ENCODE results near the gene PBX1. TPM values are rescaled to one million over a fixed set of nuclear protein-coding genes. Genes with fewer than 3 reads are reported as not detected.

PBX1 gene
- total RNA-seq, 4 donors from 2014 or later = 14.4 to 34.6 (median 22.0) TPM

DNA sequence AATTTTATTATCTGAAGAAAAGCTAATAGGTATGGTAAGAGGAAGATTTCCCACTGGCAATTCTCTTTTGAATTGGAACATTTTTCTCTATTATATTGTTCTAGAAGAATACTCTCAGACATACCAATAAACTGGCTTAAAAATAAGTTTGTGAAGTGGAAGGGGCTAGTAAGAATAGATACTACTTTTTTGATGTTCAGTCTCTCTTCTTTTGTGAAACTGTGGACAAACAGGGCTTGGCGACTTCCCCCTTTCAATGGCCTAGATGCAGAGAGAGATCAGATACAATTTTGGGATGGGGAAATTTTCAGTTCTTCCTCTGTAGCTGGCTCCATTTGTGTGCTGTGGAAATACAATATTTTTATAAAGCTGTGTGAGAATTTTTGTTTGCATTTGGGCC is 2.5 kb downstream of the PBX1 start:
- peak overlapping the region; percentile 72 for H3K4me3 ChIP-seq
- H3K27me3 ChIP-seq = no peaks in the 10 kb centered on the region
- H3K9me3 ChIP-seq = no peaks in the 10 kb centered on the region
- WGBS = 15% methylated on average over 1 of the region's 1 CpG
- peak overlapping the region; percentile 75 for H3K27ac ChIP-seq
- DNase-seq (ENCODE audit: low spot score in 2 of 2) = no peak
- H3K4me1 ChIP-seq = peaks cover 39% of the 10 kb centered on the region
- H3K36me3 ChIP-seq = no peaks in the 10 kb centered on the region
- TF ChIP-seq, protein P1, sequence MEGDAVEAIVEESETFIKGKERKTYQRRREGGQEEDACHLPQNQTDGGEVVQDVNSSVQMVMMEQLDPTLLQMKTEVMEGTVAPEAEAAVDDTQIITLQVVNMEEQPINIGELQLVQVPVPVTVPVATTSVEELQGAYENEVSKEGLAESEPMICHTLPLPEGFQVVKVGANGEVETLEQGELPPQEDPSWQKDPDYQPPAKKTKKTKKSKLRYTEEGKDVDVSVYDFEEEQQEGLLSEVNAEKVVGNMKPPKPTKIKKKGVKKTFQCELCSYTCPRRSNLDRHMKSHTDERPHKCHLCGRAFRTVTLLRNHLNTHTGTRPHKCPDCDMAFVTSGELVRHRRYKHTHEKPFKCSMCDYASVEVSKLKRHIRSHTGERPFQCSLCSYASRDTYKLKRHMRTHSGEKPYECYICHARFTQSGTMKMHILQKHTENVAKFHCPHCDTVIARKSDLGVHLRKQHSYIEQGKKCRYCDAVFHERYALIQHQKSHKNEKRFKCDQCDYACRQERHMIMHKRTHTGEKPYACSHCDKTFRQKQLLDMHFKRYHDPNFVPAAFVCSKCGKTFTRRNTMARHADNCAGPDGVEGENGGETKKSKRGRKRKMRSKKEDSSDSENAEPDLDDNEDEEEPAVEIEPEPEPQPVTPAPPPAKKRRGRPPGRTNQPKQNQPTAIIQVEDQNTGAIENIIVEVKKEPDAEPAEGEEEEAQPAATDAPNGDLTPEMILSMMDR (IDR thresholded peaks at IDR 0.05) = no peak
- TF ChIP-seq POLR2A (IDR thresholded peaks at IDR 0.05) = no peak
- no peak for TF ChIP-seq EP300 (IDR thresholded peaks at IDR 0.05)
- TF ChIP-seq POLR2AphosphoS5 (IDR thresholded peaks at IDR 0.05) = no peak

DNA sequence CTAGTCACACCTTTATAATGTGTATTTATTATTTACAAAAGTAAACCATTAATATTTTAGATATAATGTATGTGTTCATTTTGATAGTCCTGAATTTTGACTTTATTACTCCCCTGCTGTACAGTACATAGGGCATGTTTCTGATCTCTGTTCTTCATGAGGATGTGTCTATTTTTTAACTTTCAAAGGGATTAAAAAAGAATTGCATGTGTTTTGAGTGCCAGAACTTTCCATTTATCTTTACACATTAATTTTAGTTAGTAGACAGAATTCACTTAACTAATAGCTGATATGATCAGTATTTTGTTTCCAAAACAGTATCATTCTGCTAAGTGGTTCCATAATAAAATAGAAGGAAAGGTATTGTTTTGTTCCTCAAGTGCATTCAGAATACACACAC is 3.1 kb downstream of the PBX1 start:
- Histone ChIP-seq H3K4me1 (peaks cover 35% of the 10 kb centered on the region), H3K27me3 (no peaks in the 10 kb centered on the region), H3K27ac (no peak overlapping the region), H3K9me3 (no peaks in the 10 kb centered on the region), H3K4me3 (peak overlapping the region; percentile 72), H3K36me3 (no peaks in the 10 kb centered on the region)
- TF ChIP-seq POLR2AphosphoS5 (IDR thresholded peaks at IDR 0.05) = no peak
- TF ChIP-seq EP300 (IDR thresholded peaks at IDR 0.05) = no peak
- no peak for TF ChIP-seq POLR2A (IDR thresholded peaks at IDR 0.05)
- TF ChIP-seq, protein P1 (IDR thresholded peaks at IDR 0.05) = no peak
- no peak for DNase-seq (ENCODE audit: low spot score in 2 of 2)

DNA sequence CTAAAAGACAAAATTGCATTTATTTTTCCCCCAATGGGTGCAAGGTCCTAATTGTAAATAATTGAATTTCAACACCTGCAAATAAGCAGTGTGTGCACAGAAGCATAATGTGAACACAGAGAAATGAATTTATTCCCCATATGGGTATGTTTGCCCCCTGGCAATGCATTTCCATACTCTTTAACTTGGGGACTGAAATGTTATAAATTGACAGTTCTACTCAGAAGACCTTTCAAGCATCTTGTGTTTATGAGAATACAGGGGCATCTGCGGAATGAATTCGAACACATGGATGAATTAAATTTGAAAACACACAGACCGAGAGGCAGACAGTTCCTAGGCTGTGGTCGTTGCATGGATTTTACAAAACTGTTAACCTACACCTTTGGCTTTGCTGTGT is 3.5 kb downstream of the PBX1 start:
- WGBS = 62% methylated on average over 4 of the region's 4 CpGs
- H3K4me1 ChIP-seq = peaks cover 33% of the 10 kb centered on the region
- peak overlapping the region; percentile 72 for H3K4me3 ChIP-seq
- H3K36me3 ChIP-seq = no peaks in the 10 kb centered on the region
- TF ChIP-seq POLR2A (IDR thresholded peaks at IDR 0.05) = no peak
- no peak for TF ChIP-seq POLR2AphosphoS5 (IDR thresholded peaks at IDR 0.05)
- TF ChIP-seq, protein P1 (IDR thresholded peaks at IDR 0.05) = no peak
- no peak for TF ChIP-seq EP300 (IDR thresholded peaks at IDR 0.05)
- no peaks in the 10 kb centered on the region for H3K9me3 ChIP-seq
- H3K27me3 ChIP-seq = no peaks in the 10 kb centered on the region
- peak overlapping the region; percentile 31 for H3K27ac ChIP-seq
- no peak for DNase-seq (ENCODE audit: low spot score in 2 of 2)

DNA sequence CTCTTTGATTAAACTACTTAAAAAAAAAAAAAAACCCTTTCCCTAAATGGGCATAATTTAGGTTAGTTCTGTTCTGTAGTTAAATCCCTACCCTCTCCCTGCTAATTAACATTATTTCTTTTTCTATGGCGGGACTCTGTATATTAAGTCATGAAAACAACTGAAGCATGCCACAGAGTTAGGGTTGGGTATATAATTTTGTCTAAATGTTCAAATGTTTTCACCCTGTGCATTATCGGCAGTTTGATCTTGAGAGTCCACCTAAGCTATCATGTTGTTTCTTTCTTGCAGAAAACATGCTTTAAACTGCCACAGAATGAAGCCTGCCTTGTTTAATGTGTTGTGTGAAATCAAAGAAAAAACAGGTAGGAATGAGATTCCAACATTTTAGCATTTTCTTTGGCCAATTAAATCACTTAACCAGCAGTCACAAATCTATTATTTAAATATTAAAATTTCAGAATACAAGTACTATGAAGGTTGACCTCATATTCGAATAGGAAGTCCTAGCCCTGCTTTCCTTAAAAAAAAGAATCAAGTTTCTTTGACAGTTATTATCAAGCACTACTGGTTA is 4.0 kb downstream of the PBX1 start:
- Histone ChIP-seq H3K36me3 (no peaks in the 10 kb centered on the region), H3K4me3 (peak overlapping the region; percentile 72), H3K27ac (peak overlapping the region; percentile 31), H3K9me3 (no peaks in the 10 kb centered on the region), H3K27me3 (no peaks in the 10 kb centered on the region), H3K4me1 (peaks cover 28% of the 10 kb centered on the region)
- DNase-seq (ENCODE audit: low spot score in 2 of 2) = no peak
- no peak for TF ChIP-seq POLR2A (IDR thresholded peaks at IDR 0.05)
- TF ChIP-seq EP300 (IDR thresholded peaks at IDR 0.05) = no peak
- TF ChIP-seq POLR2AphosphoS5 (IDR thresholded peaks at IDR 0.05) = no peak
- TF ChIP-seq, protein P1 (IDR thresholded peaks at IDR 0.05) = no peak
- 49% methylated on average over 3 of the region's 3 CpGs for WGBS

DNA sequence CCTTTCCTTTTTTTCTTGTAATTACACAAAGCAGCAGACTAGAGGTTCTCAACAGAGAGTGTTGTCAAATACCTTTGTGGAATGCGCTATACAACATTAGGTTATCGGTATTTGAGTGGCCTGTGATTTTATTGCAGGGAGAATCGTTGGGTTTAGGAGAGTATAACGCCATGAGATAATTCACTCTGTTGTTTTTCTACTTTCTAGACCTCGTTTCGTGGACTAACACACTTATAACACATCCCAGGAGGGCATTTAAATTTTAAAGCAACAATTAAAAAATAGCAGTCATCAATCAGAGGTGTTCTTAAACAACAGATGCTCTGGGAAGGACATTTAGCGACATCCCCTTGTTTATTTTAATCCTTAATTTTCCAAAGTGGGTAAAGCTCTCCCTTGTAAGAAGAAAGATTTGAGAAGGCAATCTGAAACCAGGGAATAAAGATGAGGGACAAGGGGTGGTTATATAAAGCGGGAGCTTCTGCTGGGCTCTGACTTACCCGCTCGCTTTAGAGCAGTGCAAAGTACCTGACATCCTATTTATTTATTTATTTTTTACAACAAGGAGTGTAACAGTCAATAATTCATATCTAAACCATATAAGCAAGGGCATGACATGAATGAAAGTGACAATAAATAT is 4.9 kb downstream of the PBX1 start:
- H3K27ac ChIP-seq = peak overlapping the region; percentile 31
- TF ChIP-seq POLR2AphosphoS5 (IDR thresholded peaks at IDR 0.05) (no peak), POLR2A (IDR thresholded peaks at IDR 0.05) (no peak), EP300 (IDR thresholded peaks at IDR 0.05) (no peak)
- TF ChIP-seq, protein P1 (IDR thresholded peaks at IDR 0.05) = no peak
- WGBS = 62% methylated on average over 10 of the region's 10 CpGs
- H3K4me3 ChIP-seq = peak overlapping the region; percentile 72
- no peaks in the 10 kb centered on the region for H3K27me3 ChIP-seq
- H3K9me3 ChIP-seq = no peaks in the 10 kb centered on the region
- peaks cover 23% of the 10 kb centered on the region for H3K4me1 ChIP-seq
- no peaks in the 10 kb centered on the region for H3K36me3 ChIP-seq
- DNase-seq (ENCODE audit: low spot score in 2 of 2) = no peak
